ENCODE results near the gene STAT3. TPM values are rescaled to one million over a fixed set of nuclear protein-coding genes. Genes with fewer than 3 reads are reported as not detected.
A peak's percentile ranks its signal among the peaks of the same experiment; 100 is the strongest.

The STAT3 gene
- total and polyA plus RNA-seq, 2 of the 13 experiments (the other 11 are each of a cell fraction or from before 2014, with no cell fraction given), result 61.8 to 62.4 TPM

DNA sequence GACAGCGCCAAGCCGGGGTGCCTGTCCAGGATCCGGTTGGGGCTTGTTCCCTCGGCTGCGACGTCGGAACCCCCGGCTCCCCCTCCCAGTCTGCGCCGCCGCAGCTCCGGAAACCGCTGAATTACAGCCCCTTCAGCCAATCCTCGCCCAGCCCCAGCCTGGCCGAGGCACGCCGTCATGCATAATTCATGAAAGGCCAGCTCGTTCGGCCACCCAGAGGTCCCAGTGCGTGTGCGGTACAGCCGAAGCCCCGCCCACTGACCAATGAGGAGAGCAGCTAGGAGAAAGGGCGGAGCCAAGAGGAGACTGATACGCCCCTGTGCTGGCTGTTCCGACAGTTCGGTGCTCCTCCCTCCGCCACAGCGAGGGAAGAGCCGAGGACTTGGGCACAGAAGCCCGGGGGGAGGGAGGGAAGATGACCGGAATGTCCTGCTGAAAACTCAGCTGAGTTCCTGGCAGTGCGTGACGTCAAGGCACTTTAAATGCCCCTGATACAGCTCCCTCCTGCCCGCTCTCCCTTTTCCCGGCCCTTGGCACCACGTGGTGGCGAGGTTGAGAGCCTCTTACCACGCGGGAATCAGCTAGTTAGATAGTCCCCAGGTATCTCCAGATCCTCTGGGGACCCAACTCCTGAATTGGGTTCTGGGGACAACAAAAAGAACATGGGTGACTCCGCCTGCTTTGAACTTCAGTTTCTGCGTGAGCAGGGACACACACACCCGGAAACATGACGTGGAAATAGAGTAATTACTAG lies at the start of gene STAT3 (continued):
- TF ChIP-seq, protein P1, sequence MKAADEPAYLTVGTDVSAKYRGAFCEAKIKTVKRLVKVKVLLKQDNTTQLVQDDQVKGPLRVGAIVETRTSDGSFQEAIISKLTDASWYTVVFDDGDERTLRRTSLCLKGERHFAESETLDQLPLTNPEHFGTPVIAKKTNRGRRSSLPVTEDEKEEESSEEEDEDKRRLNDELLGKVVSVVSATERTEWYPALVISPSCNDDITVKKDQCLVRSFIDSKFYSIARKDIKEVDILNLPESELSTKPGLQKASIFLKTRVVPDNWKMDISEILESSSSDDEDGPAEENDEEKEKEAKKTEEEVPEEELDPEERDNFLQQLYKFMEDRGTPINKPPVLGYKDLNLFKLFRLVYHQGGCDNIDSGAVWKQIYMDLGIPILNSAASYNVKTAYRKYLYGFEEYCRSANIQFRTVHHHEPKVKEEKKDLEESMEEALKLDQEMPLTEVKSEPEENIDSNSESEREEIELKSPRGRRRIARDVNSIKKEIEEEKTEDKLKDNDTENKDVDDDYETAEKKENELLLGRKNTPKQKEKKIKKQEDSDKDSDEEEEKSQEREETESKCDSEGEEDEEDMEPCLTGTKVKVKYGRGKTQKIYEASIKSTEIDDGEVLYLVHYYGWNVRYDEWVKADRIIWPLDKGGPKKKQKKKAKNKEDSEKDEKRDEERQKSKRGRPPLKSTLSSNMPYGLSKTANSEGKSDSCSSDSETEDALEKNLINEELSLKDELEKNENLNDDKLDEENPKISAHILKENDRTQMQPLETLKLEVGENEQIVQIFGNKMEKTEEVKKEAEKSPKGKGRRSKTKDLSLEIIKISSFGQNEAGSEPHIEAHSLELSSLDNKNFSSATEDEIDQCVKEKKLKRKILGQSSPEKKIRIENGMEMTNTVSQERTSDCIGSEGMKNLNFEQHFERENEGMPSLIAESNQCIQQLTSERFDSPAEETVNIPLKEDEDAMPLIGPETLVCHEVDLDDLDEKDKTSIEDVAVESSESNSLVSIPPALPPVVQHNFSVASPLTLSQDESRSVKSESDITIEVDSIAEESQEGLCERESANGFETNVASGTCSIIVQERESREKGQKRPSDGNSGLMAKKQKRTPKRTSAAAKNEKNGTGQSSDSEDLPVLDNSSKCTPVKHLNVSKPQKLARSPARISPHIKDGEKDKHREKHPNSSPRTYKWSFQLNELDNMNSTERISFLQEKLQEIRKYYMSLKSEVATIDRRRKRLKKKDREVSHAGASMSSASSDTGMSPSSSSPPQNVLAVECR (CRISPR knock-in tag; IDR thresholded peaks at IDR 0.05; ENCODE audit: borderline replicate concordance), result peak; percentile 96; the same call in 1 of the 2 replicates
- TF ChIP-seq LRRFIP1 (CRISPR knock-in tag; conservative IDR thresholded peaks at IDR 0.05) (peak; percentile 90), SRY (CRISPR knock-in tag; IDR thresholded peaks at IDR 0.05) (peak; percentile 97; the same call in 1 of the 2 replicates), ZFP82 (CRISPR knock-in tag; IDR thresholded peaks at IDR 0.05; ENCODE audit: borderline replicate concordance) (peak; percentile 94), ZNF350 (CRISPR knock-in tag; IDR thresholded peaks at IDR 0.05; ENCODE audit: borderline replicate concordance, low read depth) (peak; percentile 100), RFX5 (IDR thresholded peaks at IDR 0.05; ENCODE audit: low read depth, low read length) (peak; percentile 72; the same call in 1 of the 2 replicates), ZNF883 (CRISPR knock-in tag; IDR thresholded peaks at IDR 0.05; ENCODE audit: not compliant biosample characterization) (peak; percentile 93), RFX3 (CRISPR knock-in tag; IDR thresholded peaks at IDR 0.05) (peak; percentile 63), KDM5B (CRISPR knock-in tag; IDR thresholded peaks at IDR 0.05; ENCODE audit: borderline replicate concordance) (peak; percentile 97; the same call in 1 of the 2 replicates), DZIP1 (CRISPR knock-in tag; IDR thresholded peaks at IDR 0.05) (peak; percentile 98; the same call in 1 of the 2 replicates), ZNF292 (CRISPR knock-in tag; IDR thresholded peaks at IDR 0.05; ENCODE audit: borderline replicate concordance, low read depth) (peak; percentile 89; the same call in 1 of the 2 replicates), ZNF207 (IDR thresholded peaks at IDR 0.05; ENCODE audit: borderline replicate concordance) (no peak), SMARCC2 (IDR thresholded peaks at IDR 0.05) (no peak), ZFYVE20 (CRISPR knock-in tag; IDR thresholded peaks at IDR 0.05; ENCODE audit: borderline replicate concordance, low read depth) (no peak), PRPF4 (IDR thresholded peaks at IDR 0.05; ENCODE audit: low read depth, low read length, poor library complexity, severe bottlenecking) (no peak), SOX13 (IDR thresholded peaks at IDR 0.05) (no peak), SOX13 (CRISPR knock-in tag; conservative IDR thresholded peaks at IDR 0.05 in 1 of 2, IDR thresholded peaks at IDR 0.05 in 1 of 2) (peak in 1 of 2 experiments; percentile 92; a peak in 2 of 4 replicates), CHD4 (IDR thresholded peaks at IDR 0.05; ENCODE audit: borderline replicate concordance, low read length) (peak; percentile 73; the same call in 1 of the 2 replicates), NFKBIZ (CRISPR knock-in tag; IDR thresholded peaks at IDR 0.05) (peak; percentile 100)
